K562 (cell line): ENCODE data around the gene SLC39A13. TPM values are rescaled to one million over a fixed set of nuclear protein-coding genes. Genes with fewer than 3 reads are reported as not detected.

Source experiments
- CREB5 ChIP-seq: fragments of 250-450 bp; sonication (Bioruptor Pico); IDR thresholded peaks from 2 replicates; pipeline ENCODE4 v1.5.0; 2020; ENCODE audit warnings: mild to moderate bottlenecking
- KLF6 ChIP-seq: fragments of 250-450 bp; sonication (Bioruptor Pico); IDR thresholded peaks from 2 replicates; pipeline ENCODE4 v1.4.0; 2020; ENCODE audit warnings: mild to moderate bottlenecking, moderate library complexity, borderline replicate concordance
- SPI1 ChIP-seq: IDR thresholded peaks from 2 replicates; pipeline ENCODE4 v1.6.1; 2011; ENCODE audit warnings: low read depth, low read length, control low read depth, borderline replicate concordance
- ZNF239 ChIP-seq: fragments of 250-450 bp; sonication (Bioruptor Pico); IDR thresholded peaks from 2 replicates; pipeline ENCODE4 v1.4.0; 2020; ENCODE audit warnings: mild to moderate bottlenecking
- polyA plus RNA-seq, 8 experiments: library from polyadenylated mRNA; depleted of rRNA in 4 of 8; stranded (reverse) in 5 of 8; unstranded in 3 of 8; fragments of >200 nt; fragmentation: Nextera tagmentation in 2 of 8; fragmentation: Illumina TruSeq in 1 of 8; extraction: Ambion mirVana in 2 of 8; extraction: Trizol in 1 of 8; gene quantifications; 2 replicates each; pipeline versions ENCODE4 v1.2.1 to v1.2.3, GENCODE V29; 2011 to 2014; ENCODE audit warnings: inconsistent platforms in 1 of 8, missing spikeins in 1 of 8
- total RNA-seq, 7 experiments: library from RNA; depleted of rRNA in 6 of 7; stranded (reverse); fragments of >200 nt in 6 of 7; fragmentation: Illumina TruSeq in 2 of 7; extraction: Trizol in 2 of 7; gene quantifications; 2 replicates each; pipeline versions ENCODE4 v1.2.1 to v1.2.3, GENCODE V29; 2011 to 2021; ENCODE audit warnings: low replicate concordance in 1 of 7
- TF ChIP-seq, protein P1 (sequence below): fragments of 200-800 bp; sonication (Bioruptor generic); IDR thresholded peaks from 2 replicates; pipeline ENCODE4 v1.6.1; 2017; ENCODE audit warnings: missing genetic modification characterization, missing compliant biosample characterization
- TF ChIP-seq, protein P2 (sequence below), 2 experiments: fragments of 150-350 bp in 1 of 2; IDR thresholded peaks; 2 replicates each; pipeline ENCODE4 v1.6.1; 2012 to 2016; ENCODE audit warnings: low read depth in 2 of 2, low read length in 2 of 2, mild to moderate bottlenecking in 1 of 2, moderate library complexity in 1 of 2

Gene SLC39A13
- total and polyA plus RNA-seq, 9 of the 15 experiments (the other 6 are each of a cell fraction or from before 2014, with no cell fraction given) = 0.17 to 15.9 (median 3.2) TPM

- no peak for TF ChIP-seq SPI1
- no peak for TF ChIP-seq CREB5 (CRISPR knock-in tag)
- TF ChIP-seq, protein P1, sequence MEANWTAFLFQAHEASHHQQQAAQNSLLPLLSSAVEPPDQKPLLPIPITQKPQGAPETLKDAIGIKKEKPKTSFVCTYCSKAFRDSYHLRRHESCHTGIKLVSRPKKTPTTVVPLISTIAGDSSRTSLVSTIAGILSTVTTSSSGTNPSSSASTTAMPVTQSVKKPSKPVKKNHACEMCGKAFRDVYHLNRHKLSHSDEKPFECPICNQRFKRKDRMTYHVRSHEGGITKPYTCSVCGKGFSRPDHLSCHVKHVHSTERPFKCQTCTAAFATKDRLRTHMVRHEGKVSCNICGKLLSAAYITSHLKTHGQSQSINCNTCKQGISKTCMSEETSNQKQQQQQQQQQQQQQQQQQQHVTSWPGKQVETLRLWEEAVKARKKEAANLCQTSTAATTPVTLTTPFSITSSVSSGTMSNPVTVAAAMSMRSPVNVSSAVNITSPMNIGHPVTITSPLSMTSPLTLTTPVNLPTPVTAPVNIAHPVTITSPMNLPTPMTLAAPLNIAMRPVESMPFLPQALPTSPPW (CRISPR knock-in tag) = no peak
- TF ChIP-seq, protein P2, sequence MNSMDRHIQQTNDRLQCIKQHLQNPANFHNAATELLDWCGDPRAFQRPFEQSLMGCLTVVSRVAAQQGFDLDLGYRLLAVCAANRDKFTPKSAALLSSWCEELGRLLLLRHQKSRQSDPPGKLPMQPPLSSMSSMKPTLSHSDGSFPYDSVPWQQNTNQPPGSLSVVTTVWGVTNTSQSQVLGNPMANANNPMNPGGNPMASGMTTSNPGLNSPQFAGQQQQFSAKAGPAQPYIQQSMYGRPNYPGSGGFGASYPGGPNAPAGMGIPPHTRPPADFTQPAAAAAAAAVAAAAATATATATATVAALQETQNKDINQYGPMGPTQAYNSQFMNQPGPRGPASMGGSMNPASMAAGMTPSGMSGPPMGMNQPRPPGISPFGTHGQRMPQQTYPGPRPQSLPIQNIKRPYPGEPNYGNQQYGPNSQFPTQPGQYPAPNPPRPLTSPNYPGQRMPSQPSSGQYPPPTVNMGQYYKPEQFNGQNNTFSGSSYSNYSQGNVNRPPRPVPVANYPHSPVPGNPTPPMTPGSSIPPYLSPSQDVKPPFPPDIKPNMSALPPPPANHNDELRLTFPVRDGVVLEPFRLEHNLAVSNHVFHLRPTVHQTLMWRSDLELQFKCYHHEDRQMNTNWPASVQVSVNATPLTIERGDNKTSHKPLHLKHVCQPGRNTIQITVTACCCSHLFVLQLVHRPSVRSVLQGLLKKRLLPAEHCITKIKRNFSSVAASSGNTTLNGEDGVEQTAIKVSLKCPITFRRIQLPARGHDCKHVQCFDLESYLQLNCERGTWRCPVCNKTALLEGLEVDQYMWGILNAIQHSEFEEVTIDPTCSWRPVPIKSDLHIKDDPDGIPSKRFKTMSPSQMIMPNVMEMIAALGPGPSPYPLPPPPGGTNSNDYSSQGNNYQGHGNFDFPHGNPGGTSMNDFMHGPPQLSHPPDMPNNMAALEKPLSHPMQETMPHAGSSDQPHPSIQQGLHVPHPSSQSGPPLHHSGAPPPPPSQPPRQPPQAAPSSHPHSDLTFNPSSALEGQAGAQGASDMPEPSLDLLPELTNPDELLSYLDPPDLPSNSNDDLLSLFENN (IDR thresholded peaks at IDR 0.05; ENCODE audit: low read depth in 2 of 2, low read length in 2 of 2) = no peak
- no peak for TF ChIP-seq KLF6 (CRISPR knock-in tag)
- no peak for TF ChIP-seq ZNF239 (CRISPR knock-in tag)
Measured at GRCh38 chr11:47374720-47375019, 33.7 kb upstream of the SLC39A13 start (continued).
